HG03045 (cell line): ENCODE data around the gene GRM8.

Source experiments
- ATAC-seq: cut with Tn5 transposase; IDR thresholded peaks from one replicate; pipeline ENCODE4 v1.9.1; 2021; ENCODE audit warnings: mild to moderate bottlenecking, moderate library complexity; ENCODE audit not compliant: unreplicated experiment

The GRM8 gene

GRCh38 chr7:127231415-127231814, 21.3 kb downstream of the GRM8 start:
- ATAC-seq, result no peak

DNA sequence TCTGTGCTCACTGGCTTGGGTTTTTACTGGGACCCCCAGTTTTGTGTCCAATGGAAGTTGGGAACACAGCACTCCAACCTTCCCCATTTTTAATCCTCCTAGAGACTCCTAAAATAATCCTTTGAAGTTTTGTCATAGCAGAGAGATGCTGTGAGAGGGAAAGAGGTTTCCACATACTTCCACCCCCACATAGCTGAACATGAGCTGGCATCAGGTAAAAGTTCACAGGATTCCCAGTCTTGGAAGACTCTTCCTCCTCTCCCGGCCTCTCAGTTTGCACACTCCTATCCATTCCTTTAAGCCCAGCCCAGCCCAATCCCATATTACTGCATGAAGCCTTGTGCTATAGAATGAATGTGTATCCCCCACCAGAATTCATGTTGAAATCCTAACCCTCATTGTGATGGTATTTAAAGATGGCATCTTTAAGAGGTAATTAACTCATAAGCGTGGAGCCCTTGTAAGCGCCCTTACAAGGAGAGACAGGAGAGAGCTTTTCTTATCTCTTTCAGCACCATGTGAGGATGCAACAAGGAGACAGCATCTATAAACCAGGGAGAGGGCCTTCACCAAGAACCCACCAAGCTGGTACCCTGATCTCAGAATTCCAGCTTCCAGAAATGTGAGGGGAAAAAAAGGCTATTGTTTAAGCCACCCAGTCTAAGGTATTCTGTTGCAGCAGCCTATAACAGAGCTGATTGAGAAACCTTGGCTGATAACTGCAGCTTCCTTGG, 22.4 kb downstream of the GRM8 start:
- ATAC-seq, result no peak

DNA sequence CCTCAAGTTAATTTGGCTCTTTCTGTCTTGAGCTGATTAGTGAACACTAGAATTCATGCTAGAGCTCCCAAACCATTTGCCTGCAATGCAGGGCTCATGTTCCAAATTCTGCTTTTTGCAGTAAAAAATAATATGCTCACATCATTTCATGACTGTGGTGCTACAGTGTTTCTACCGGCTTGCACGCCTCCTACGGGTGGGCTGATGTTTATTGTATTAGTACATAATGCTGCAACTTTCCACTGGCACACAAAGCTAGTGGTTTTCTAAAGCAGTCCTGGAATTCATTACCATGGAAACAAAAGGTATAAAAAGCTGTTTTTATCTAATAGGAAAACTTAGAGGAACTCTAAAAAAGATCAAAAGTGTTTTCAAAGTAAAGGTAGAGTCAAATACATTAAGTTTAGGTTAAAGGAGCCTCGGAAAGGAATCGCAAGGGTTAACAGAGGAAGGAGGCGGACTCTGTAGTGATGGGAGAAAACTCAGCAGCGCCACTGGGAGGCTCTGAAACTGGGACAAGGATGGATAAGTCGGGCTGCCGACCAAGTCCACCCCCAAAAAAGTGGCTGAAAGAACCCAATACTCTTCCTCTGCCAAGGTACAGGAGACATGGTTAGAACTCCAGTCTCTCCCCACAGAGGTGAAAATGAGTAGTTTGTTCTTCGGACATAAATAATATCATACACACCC, 25.9 kb downstream of the GRM8 start:
- ATAC-seq, result no peak

GRCh38 chr7:127221731-127222130, 31.0 kb downstream of the GRM8 start:
- ATAC-seq, result no peak

DNA sequence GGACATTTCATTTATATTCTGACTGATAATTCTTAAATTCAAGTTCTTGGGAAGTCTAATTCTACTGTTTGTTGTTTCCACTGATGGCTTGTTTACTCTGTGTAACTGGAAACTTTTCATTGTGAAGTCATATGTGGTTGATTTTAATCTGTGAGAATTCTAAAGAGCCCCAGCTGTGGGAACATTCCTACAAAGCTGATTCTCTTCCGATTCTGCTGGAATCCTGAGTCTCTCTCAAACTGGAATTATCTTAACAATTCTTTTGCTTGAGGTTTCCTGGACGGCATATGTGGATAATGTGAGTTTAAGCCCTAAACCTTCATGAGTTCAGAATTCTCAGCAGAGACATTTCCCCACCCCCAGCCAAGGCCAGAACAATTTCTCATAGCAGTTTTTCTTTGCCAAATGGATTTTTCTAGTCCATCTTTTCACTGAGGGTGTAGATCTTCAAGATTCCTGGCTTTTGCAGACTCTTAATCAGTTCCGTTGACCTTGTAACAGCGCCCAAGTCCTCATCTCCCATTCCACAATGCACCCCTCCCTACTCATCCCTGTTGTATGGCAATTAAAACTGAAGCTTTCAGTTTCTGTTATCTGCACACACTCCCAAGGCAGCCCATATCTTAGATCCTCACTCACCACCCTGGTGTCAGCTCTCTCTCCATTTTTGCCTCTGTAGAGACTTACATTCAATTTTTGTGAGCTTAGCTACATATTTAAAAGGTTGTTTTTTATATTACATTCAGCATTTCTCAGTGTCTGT, 37.6 kb downstream of the GRM8 start:
- ATAC-seq, result no peak

DNA sequence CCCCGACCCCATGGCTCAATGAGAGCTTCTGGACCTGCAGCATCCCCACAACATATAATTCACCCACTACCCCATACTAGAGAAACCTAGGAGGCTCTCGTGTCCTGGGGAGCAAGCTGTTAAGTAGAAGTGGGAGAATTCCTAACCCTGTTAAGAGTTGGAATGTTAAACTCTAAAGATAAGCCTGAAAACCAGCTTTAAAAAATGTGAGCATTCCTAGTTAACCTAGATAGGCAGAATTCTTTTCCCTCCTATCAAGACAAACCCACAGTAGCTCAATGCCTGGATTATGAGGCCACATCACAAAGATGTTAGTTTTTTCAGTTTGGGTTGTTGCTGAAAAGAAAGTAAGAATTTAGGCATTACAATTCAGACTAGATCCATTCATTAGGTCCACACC, 42.9 kb downstream of the GRM8 start:
- ATAC-seq, result no peak

DNA sequence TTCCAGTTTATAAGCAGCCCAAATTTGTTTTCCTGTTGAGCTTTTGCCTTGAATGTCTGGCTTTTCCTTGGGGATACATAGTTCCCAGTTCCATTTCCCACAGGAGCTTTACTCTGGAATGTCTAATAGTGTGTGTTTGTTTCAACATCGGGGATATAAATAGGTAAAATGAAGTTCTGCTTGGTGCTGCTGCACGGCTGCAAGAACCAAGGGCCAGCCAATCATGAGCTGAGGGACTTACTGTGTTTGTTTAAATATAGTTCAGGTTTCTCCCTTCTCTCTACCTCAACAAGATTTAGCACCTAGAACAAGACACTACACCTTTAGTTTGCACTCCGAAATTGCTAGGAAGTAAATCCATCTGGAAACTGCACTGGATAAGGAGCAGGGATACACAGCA, 43.9 kb downstream of the GRM8 start:
- ATAC-seq, result no peak

- no peak for ATAC-seq
Measured at GRCh38 chr7:127208351-127208750, 44.4 kb downstream of the GRM8 start.

- ATAC-seq, result no peak
Measured at GRCh38 chr7:127207806-127208205, 44.9 kb downstream of the GRM8 start.

DNA sequence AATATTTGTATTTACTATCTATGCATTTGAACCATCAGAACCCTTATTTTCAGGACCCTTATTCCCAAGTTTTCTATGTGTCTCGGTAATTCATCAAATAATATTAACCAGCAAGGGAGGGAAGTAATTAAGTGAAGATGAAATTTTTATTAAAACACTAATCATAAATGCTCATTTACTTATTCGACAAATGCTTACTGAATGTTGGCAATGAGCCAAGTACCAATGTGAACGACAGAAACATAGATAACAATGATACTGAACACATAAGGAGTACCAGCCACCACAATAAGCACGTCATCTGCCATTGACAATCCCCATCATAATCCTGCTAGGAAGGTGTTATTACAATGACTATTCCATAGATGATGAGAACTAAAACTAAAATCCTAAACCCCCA, 45.5 kb downstream of the GRM8 start:
- ATAC-seq, result no peak

GRCh38 chr7:127194571-127194970, 58.2 kb downstream of the GRM8 start:
- ATAC-seq, result no peak

- ATAC-seq, result no peak
Measured at GRCh38 chr7:127189886-127190285, 62.9 kb downstream of the GRM8 start.

DNA sequence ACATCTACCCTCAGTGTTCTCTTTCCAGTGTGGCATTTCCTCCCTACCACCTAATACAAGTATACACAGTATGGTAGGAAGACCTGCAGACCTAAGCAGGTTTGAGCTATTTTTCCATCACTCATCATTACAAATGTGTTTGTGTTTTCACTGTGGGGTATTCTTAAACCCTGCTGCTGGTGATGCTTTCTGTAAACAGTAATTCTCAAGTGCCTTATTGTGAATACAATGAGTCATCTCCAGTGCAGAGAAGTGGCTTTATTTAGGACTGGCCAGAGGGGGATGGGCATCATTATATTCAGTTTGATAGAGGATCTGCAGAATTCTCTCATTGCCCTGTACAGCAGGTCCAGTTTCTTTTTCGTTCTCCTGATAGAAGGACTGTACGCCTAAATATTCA, 63.7 kb downstream of the GRM8 start:
- ATAC-seq, result no peak

DNA sequence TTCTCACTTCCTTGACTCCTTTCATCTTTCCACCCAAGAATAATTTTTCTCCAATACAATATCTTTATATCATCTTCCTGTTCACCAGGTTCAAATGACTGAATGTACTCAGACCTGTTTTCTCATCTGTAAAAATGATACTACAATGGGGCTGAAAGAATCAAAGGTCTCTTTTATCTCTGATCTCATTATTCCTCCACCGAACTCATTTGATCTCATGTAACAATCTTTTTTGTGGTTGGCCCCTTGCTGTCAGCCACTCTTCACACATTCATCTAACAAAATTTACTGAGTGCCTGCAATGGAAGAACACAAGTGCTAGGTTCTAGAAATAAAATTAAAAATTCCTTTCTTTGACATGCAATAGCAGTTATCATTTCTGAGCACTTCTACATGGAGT, 65.0 kb downstream of the GRM8 start:
- ATAC-seq, result no peak

- no peak for ATAC-seq
Measured at GRCh38 chr7:127186686-127187085, 66.1 kb downstream of the GRM8 start.

GRCh38 chr7:127177156-127177555, 75.6 kb downstream of the GRM8 start:
- no peak for ATAC-seq

GRCh38 chr7:127162366-127162765, 90.4 kb downstream of the GRM8 start:
- ATAC-seq, result no peak

DNA sequence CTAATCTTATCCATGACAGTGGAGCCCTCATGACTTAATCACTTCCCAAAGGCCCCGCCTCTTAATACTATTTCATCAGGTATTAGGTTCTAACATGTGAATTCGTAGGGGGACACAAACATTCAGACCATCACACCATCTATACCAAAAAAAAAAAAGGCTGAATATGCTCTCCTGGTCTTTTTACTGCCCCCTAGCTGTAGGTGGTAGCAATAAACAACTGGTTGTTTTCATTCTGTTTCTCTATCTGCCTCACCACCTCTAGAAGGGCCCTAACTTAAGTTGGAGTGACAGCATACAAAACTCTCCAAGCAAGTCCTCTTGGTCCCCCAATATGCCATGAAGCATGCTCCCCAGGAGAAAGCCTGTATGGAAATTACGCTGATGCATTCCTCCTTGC, 94.1 kb downstream of the GRM8 start:
- ATAC-seq, result no peak

DNA sequence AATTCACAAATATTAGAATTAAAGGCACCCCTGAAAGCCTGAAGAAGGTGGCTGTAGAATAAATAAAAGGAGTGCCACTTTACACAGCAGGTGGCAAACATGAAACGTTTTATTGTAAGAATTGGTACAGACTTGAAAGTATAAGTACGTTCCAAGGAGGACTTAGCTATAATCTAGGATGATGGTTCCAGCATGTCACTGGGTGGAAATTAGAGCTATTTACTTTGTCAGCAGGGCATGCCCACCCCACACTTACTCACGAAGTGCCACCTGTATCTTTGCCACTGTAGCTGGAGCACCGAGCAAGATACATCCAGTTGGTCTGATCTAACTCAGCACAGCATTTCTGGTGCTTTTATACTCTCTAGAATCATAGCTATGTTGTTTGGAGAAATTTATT, 97.8 kb downstream of the GRM8 start:
- ATAC-seq, result no peak

GRCh38 chr7:127154101-127154500, 98.6 kb downstream of the GRM8 start:
- no peak for ATAC-seq

- ATAC-seq, result no peak
Measured at GRCh38 chr7:127153315-127153714, 99.4 kb downstream of the GRM8 start.

GRCh38 chr7:127152423-127152822, 100.3 kb downstream of the GRM8 start:
- no peak for ATAC-seq
